ENCODE measurements around the gene GCLC. TPM values are rescaled to one million over a fixed set of nuclear protein-coding genes. Genes with fewer than 3 reads are reported as not detected.

Gene GCLC
- total and polyA plus RNA-seq, 2 experiments from 2014 or later = 16.9 to 40.3 TPM

GRCh38 chr6:53581856-53582255, 37.0 kb upstream of the GCLC start (continued):
- TF ChIP-seq ZNF462 (CRISPR knock-in tag; IDR thresholded peaks at IDR 0.05) (no peak), ETS1 (IDR thresholded peaks at IDR 0.05) (no peak), POLR2AphosphoS5 (IDR thresholded peaks at IDR 0.05; ENCODE audit: low read depth) (no peak), EZH2phosphoT487 (IDR thresholded peaks at IDR 0.05; ENCODE audit: unreplicated experiment) (no peak), STAT1 (IDR thresholded peaks at IDR 0.05; ENCODE audit: unreplicated experiment) (no peak), ZNF331 (CRISPR knock-in tag; IDR thresholded peaks at IDR 0.05; ENCODE audit: low read depth) (no peak)

- H3K27me3 Mint-ChIP-seq (ENCODE audit: insufficient read depth, low read depth, poor library complexity) = no peaks in the 10 kb centered on the region
- no peaks in the 10 kb centered on the region; the same call in 1 of the 3 replicates for H3K4me1 Mint-ChIP-seq
- H3K9me3 Mint-ChIP-seq = no peaks in the 10 kb centered on the region
- no peak overlapping the region for H3K4me3 Mint-ChIP-seq
- DNase-seq (ENCODE audit: low spot score) (no peak), ATAC-seq (no peak)
- Histone ChIP-seq H3K27me3 (ENCODE audit: insufficient read depth) (no peaks in the 10 kb centered on the region), H3K4me2 (no peak overlapping the region), H3K36me3 (ENCODE audit: insufficient read depth) (no peaks in the 10 kb centered on the region), H3K27ac (ENCODE audit: low read depth) (no peak overlapping the region), H3K4me3 (no peak overlapping the region), H3K79me2 (replicated peaks; ENCODE audit: insufficient read depth) (no peaks in the 10 kb centered on the region), H2AFZ (peak overlapping the region; percentile 49; the same call in 1 of the 2 replicates), H3K4me1 (ENCODE audit: insufficient read depth) (no peaks in the 10 kb centered on the region), H4K20me1 (replicated peaks; ENCODE audit: insufficient read depth) (no peaks in the 10 kb centered on the region), H3F3A (replicated peaks; ENCODE audit: low read depth) (no peaks in the 10 kb centered on the region), H3K9me2 (ENCODE audit: insufficient read depth) (no peaks in the 10 kb centered on the region)
- TF ChIP-seq REST (IDR thresholded peaks at IDR 0.05; ENCODE audit: unreplicated experiment) (no peak), EZH2phosphoT487 (IDR thresholded peaks at IDR 0.05; ENCODE audit: unreplicated experiment) (no peak), STAT1 (IDR thresholded peaks at IDR 0.05; ENCODE audit: unreplicated experiment) (no peak)
- no peaks in the 10 kb centered on the region for H3K36me3 Mint-ChIP-seq (ENCODE audit: low read depth)
- no peak overlapping the region for H3K27ac Mint-ChIP-seq
Observed at GRCh38 chr6:53581173-53581773, 36.4 kb upstream of the GCLC start.
